ENCODE data around the gene P3H4.

- TF ChIP-seq CTCF (IDR thresholded peaks at IDR 0.05) = no peak
- no peak for TF ChIP-seq POLR2A (IDR thresholded peaks at IDR 0.05)
- TF ChIP-seq POLR2AphosphoS5 (IDR thresholded peaks at IDR 0.05) = no peak
- TF ChIP-seq EP300 (IDR thresholded peaks at IDR 0.05) = no peak
Observed at GRCh38 chr17:41813152-41813680, 1.5 kb upstream of the P3H4 start.
